HepG2 (cell line): ENCODE data around the gene PNMA6F.

Experiments
- ATF1 ChIP-seq: IDR thresholded peaks from 2 replicates; pipeline ENCODE4 v1.6.1; 2016; ENCODE audit warnings: mild to moderate bottlenecking, control low read depth
- CTCF ChIP-seq: sonication (generic); formaldehyde crosslinking; IDR thresholded peaks from 2 replicates; pipeline ENCODE4 v1.5.0; 2020; ENCODE audit warnings: mild to moderate bottlenecking, missing genetic modification reagents, moderate library complexity
- JUNB ChIP-seq: sonication (generic); formaldehyde crosslinking; IDR thresholded peaks from 2 replicates; pipeline ENCODE4 v1.8.0; 2022; ENCODE audit warnings: missing genetic modification reagents, mild to moderate bottlenecking, borderline replicate concordance
- KLF16 ChIP-seq, 2 experiments: sonication (generic) in 1 of 2; formaldehyde crosslinking in 1 of 2; IDR thresholded peaks; 2 replicates each; pipeline versions ENCODE4 v1.6.1 to v1.8.0; 2016 to 2023; ENCODE audit warnings: missing genetic modification reagents in 2 of 2, missing compliant biosample characterization in 1 of 2
- KMT2A ChIP-seq: sonication (generic); formaldehyde crosslinking; IDR thresholded peaks from 2 replicates; pipeline ENCODE4 v1.4.0; 2020; ENCODE audit warnings: missing genetic modification reagents
- POLR2A ChIP-seq, 2 experiments: IDR thresholded peaks; 2 replicates each; pipeline ENCODE4 v1.6.1; 2011; ENCODE audit warnings: low read depth in 2 of 2, low read length in 2 of 2, mild to moderate bottlenecking in 1 of 2, moderate library complexity in 1 of 2; ENCODE audit not compliant: insufficient read depth in 1 of 2
- RFX1 ChIP-seq: fragments of 450-650 bp; IDR thresholded peaks from 2 replicates; pipeline ENCODE4 v1.6.1; 2017
- TAF1 ChIP-seq: sonication (generic); formaldehyde crosslinking; IDR thresholded peaks from 2 replicates; pipeline ENCODE4 v1.4.0; 2020; ENCODE audit warnings: missing genetic modification reagents
- TCF7L2 ChIP-seq: IDR thresholded peaks from 2 replicates; pipeline ENCODE4 v1.6.1; 2011; ENCODE audit warnings: mild to moderate bottlenecking, low read depth, low read length, moderate library complexity
- ZBTB8A ChIP-seq: sonication (generic); formaldehyde crosslinking; IDR thresholded peaks from 2 replicates; pipeline ENCODE4 v1.4.0; 2020; ENCODE audit warnings: mild to moderate bottlenecking, low read depth, missing genetic modification reagents, borderline replicate concordance
- ZNF232 ChIP-seq: sonication (generic); formaldehyde crosslinking; IDR thresholded peaks from 2 replicates; pipeline ENCODE4 v1.4.0; 2020; ENCODE audit warnings: missing genetic modification reagents, borderline replicate concordance
- ZNF674 ChIP-seq: sonication (generic); formaldehyde crosslinking; IDR thresholded peaks from 2 replicates; pipeline ENCODE4 v1.5.0; 2020; ENCODE audit warnings: low read depth, mild to moderate bottlenecking, missing genetic modification reagents
- ZNF780A ChIP-seq: sonication (generic); formaldehyde crosslinking; IDR thresholded peaks from 2 replicates; pipeline ENCODE4 v1.8.0; 2022; ENCODE audit warnings: mild to moderate bottlenecking, missing genetic modification reagents, moderate library complexity
- TF ChIP-seq, protein P1 (sequence below): IDR thresholded peaks from 2 replicates; pipeline ENCODE4 v1.4.0; 2020; ENCODE audit warnings: mild to moderate bottlenecking, missing genetic modification reagents

- no peak for TF ChIP-seq TCF7L2
- TF ChIP-seq TAF1 (CRISPR knock-in tag) = no peak
- no peak for TF ChIP-seq ATF1 (CRISPR knock-in tag)
- no peak for TF ChIP-seq CTCF (CRISPR knock-in tag)
- TF ChIP-seq ZBTB8A (CRISPR knock-in tag) = no peak
- no peak for TF ChIP-seq KMT2A (CRISPR knock-in tag)
- no peak for TF ChIP-seq ZNF232 (CRISPR knock-in tag)
- TF ChIP-seq ZNF780A (CRISPR knock-in tag) = no peak
- TF ChIP-seq, protein P1, sequence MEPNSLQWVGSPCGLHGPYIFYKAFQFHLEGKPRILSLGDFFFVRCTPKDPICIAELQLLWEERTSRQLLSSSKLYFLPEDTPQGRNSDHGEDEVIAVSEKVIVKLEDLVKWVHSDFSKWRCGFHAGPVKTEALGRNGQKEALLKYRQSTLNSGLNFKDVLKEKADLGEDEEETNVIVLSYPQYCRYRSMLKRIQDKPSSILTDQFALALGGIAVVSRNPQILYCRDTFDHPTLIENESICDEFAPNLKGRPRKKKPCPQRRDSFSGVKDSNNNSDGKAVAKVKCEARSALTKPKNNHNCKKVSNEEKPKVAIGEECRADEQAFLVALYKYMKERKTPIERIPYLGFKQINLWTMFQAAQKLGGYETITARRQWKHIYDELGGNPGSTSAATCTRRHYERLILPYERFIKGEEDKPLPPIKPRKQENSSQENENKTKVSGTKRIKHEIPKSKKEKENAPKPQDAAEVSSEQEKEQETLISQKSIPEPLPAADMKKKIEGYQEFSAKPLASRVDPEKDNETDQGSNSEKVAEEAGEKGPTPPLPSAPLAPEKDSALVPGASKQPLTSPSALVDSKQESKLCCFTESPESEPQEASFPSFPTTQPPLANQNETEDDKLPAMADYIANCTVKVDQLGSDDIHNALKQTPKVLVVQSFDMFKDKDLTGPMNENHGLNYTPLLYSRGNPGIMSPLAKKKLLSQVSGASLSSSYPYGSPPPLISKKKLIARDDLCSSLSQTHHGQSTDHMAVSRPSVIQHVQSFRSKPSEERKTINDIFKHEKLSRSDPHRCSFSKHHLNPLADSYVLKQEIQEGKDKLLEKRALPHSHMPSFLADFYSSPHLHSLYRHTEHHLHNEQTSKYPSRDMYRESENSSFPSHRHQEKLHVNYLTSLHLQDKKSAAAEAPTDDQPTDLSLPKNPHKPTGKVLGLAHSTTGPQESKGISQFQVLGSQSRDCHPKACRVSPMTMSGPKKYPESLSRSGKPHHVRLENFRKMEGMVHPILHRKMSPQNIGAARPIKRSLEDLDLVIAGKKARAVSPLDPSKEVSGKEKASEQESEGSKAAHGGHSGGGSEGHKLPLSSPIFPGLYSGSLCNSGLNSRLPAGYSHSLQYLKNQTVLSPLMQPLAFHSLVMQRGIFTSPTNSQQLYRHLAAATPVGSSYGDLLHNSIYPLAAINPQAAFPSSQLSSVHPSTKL (CRISPR knock-in tag) = no peak
- TF ChIP-seq RFX1 = no peak
- no peak for TF ChIP-seq KLF16 (CRISPR knock-in tag; IDR thresholded peaks at IDR 0.05)
- no peak for TF ChIP-seq POLR2A (IDR thresholded peaks at IDR 0.05; ENCODE audit: insufficient read depth in 1 of 2, low read depth in 2 of 2, low read length in 2 of 2)
- TF ChIP-seq JUNB (CRISPR knock-in tag) = no peak
- TF ChIP-seq ZNF674 (CRISPR knock-in tag) = no peak
Observed at GRCh38 chrX:153366119-153366518, 44.6 kb upstream of the PNMA6F start.
